ENCODE results near the gene PDIA6. TPM values are rescaled to one million over a fixed set of nuclear protein-coding genes. Genes with fewer than 3 reads are reported as not detected.
A peak's percentile ranks its signal among the peaks of the same experiment; 100 is the strongest.

The PDIA6 gene
- total and polyA plus RNA-seq, 9 of the 15 experiments (the other 6 are each of a cell fraction or from before 2014, with no cell fraction given): 166 to 268 (median 229) TPM

DNA sequence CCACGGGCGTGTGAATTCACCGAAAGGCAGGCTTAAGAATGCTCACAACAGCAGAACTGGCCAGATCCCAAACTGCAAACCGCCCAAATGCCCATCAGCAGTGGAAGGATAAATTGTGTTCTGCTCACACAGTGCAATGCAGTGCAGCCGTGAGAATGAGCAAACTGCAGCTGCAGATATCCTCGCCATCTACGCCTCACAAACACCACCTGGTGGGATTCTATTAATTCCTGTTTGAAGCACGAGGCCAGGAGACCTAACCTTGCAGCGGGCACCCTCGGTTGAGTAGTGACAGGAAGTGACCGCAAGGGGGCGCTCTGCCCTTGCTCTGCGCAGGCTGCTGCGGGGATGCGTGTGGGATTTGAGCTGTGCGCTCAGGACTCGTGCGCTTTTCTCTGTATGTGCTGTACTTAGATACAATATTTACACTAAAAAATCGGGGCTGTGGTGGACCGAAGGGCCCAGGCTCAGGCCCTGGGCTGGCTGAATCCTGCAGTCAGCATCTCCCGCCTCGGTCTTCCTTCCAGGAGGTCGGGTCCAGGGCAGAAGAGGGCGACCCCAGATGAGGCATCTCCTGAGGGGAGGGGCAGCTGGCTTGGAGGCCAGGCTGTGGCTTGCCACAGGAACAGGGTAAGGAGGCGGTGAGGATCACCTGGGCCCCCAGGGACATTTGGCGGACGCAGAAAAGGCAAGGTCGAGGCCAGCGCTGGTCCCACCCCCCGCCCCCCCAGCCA lies 19.8 kb upstream of the PDIA6 start (continued):
- TF ChIP-seq, protein P1, sequence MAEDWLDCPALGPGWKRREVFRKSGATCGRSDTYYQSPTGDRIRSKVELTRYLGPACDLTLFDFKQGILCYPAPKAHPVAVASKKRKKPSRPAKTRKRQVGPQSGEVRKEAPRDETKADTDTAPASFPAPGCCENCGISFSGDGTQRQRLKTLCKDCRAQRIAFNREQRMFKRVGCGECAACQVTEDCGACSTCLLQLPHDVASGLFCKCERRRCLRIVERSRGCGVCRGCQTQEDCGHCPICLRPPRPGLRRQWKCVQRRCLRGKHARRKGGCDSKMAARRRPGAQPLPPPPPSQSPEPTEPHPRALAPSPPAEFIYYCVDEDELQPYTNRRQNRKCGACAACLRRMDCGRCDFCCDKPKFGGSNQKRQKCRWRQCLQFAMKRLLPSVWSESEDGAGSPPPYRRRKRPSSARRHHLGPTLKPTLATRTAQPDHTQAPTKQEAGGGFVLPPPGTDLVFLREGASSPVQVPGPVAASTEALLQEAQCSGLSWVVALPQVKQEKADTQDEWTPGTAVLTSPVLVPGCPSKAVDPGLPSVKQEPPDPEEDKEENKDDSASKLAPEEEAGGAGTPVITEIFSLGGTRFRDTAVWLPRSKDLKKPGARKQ (CRISPR knock-in tag; IDR thresholded peaks at IDR 0.05): no peak
- no peak for TF ChIP-seq ZNF79 (CRISPR knock-in tag; IDR thresholded peaks at IDR 0.05; ENCODE audit: low read depth)
- no peak for TF ChIP-seq ZNF274 (IDR thresholded peaks at IDR 0.05; ENCODE audit: borderline replicate concordance, low read depth, low read length)
- no peak for TF ChIP-seq ZKSCAN1 (IDR thresholded peaks at IDR 0.05; ENCODE audit: low read depth, low read length)
- TF ChIP-seq, protein P2, sequence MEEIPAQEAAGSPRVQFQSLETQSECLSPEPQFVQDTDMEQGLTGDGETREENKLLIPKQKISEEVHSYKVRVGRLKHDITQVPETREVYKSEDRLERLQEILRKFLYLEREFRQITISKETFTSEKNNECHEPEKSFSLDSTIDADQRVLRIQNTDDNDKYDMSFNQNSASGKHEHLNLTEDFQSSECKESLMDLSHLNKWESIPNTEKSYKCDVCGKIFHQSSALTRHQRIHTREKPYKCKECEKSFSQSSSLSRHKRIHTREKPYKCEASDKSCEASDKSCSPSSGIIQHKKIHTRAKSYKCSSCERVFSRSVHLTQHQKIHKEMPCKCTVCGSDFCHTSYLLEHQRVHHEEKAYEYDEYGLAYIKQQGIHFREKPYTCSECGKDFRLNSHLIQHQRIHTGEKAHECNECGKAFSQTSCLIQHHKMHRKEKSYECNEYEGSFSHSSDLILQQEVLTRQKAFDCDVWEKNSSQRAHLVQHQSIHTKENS (CRISPR knock-in tag; IDR thresholded peaks at IDR 0.05): no peak
- TF ChIP-seq NEUROD1 (IDR thresholded peaks at IDR 0.05; ENCODE audit: borderline replicate concordance, low read depth, low read length, partially characterized antibody): no peak
- no peak for TF ChIP-seq ASH1L (IDR thresholded peaks at IDR 0.05; ENCODE audit: borderline replicate concordance, low read depth, partially characterized antibody)
- no peak for TF ChIP-seq HMGN3 (IDR thresholded peaks at IDR 0.05; ENCODE audit: borderline replicate concordance, extremely low read depth, insufficient read length, low read depth, low read length)
- TF ChIP-seq, protein P3, sequence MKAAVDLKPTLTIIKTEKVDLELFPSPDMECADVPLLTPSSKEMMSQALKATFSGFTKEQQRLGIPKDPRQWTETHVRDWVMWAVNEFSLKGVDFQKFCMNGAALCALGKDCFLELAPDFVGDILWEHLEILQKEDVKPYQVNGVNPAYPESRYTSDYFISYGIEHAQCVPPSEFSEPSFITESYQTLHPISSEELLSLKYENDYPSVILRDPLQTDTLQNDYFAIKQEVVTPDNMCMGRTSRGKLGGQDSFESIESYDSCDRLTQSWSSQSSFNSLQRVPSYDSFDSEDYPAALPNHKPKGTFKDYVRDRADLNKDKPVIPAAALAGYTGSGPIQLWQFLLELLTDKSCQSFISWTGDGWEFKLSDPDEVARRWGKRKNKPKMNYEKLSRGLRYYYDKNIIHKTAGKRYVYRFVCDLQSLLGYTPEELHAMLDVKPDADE (conservative IDR thresholded peaks at IDR 0.05; ENCODE audit: control insufficient read depth, low read depth, low read length): no peak
- no peak for TF ChIP-seq NFXL1 (CRISPR knock-in tag; IDR thresholded peaks at IDR 0.05)
- peak in 1 of 2 experiments; percentile 35; a peak in 1 of 3 replicates for TF ChIP-seq CBX3 (IDR thresholded peaks at IDR 0.05; ENCODE audit: borderline replicate concordance in 1 of 2, low read length in 2 of 2)
- TF ChIP-seq, protein P4, sequence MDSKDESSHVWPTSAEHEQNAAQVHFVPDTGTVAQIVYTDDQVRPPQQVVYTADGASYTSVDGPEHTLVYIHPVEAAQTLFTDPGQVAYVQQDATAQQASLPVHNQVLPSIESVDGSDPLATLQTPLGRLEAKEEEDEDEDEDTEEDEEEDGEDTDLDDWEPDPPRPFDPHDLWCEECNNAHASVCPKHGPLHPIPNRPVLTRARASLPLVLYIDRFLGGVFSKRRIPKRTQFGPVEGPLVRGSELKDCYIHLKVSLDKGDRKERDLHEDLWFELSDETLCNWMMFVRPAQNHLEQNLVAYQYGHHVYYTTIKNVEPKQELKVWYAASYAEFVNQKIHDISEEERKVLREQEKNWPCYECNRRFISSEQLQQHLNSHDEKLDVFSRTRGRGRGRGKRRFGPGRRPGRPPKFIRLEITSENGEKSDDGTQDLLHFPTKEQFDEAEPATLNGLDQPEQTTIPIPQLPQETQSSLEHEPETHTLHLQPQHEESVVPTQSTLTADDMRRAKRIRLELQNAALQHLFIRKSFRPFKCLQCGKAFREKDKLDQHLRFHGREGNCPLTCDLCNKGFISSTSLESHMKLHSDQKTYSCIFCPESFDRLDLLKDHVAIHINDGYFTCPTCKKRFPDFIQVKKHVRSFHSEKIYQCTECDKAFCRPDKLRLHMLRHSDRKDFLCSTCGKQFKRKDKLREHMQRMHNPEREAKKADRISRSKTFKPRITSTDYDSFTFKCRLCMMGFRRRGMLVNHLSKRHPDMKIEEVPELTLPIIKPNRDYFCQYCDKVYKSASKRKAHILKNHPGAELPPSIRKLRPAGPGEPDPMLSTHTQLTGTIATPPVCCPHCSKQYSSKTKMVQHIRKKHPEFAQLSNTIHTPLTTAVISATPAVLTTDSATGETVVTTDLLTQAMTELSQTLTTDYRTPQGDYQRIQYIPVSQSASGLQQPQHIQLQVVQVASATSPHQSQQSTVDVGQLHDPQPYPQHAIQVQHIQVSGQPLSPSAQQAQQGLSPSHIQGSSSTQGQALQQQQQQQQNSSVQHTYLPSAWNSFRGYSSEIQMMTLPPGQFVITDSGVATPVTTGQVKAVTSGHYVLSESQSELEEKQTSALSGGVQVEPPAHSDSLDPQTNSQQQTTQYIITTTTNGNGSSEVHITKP (IDR thresholded peaks at IDR 0.05; ENCODE audit: partially characterized antibody): no peak
- TF ChIP-seq CXXC5 (CRISPR knock-in tag; IDR thresholded peaks at IDR 0.05): peak; percentile 43; the same call in 1 of the 2 replicates
- no peak for TF ChIP-seq SRSF1 (IDR thresholded peaks at IDR 0.05; ENCODE audit: low read depth, low read length)
- TF ChIP-seq SMARCE1 (IDR thresholded peaks at IDR 0.05): no peak
- TF ChIP-seq ZNF507 (tag; conservative IDR thresholded peaks at IDR 0.05): no peak
- no peak for TF ChIP-seq ZNF785 (CRISPR knock-in tag; IDR thresholded peaks at IDR 0.05)
- TF ChIP-seq, protein P5, sequence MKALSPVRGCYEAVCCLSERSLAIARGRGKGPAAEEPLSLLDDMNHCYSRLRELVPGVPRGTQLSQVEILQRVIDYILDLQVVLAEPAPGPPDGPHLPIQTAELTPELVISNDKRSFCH (CRISPR knock-in tag; IDR thresholded peaks at IDR 0.05): no peak
- TF ChIP-seq, protein P5 (tag; IDR thresholded peaks at IDR 0.05): no peak

All from K562 (cell line).